AG09309 (cell line): ENCODE results near the gene EXTL1.

ENCODE experiments used
- DNase-seq: peaks from one replicate; pipeline ENCODE4 v3.0.0-alpha.2; 2010; ENCODE audit warnings: low read depth
- H3K4me3 ChIP-seq: 2 replicates; pipeline ENCODE4 v1.5.1; 2011; ENCODE audit warnings: mild to moderate bottlenecking, low read depth, low read length, moderate library complexity; ENCODE audit not compliant: control insufficient read depth
- CTCF ChIP-seq: IDR thresholded peaks from 2 replicates; pipeline ENCODE4 v1.5.1; 2011; ENCODE audit warnings: mild to moderate bottlenecking, low read depth, low read length, inconsistent platforms; ENCODE audit not compliant: insufficient read depth, control insufficient read depth; ENCODE audit errors: missing control alignments

Gene EXTL1

GRCh38 chr1:26041401-26041800 is 19.8 kb downstream of the EXTL1 start:
- no peak for DNase-seq
- no peak overlapping the region for H3K4me3 ChIP-seq
- no peak for TF ChIP-seq CTCF

GRCh38 chr1:26041978-26042377 is 20.4 kb downstream of the EXTL1 start:
- no peak for TF ChIP-seq CTCF
- H3K4me3 ChIP-seq = no peak overlapping the region
- no peak for DNase-seq

GRCh38 chr1:26043765-26044164 is 22.2 kb downstream of the EXTL1 start:
- no peak overlapping the region for H3K4me3 ChIP-seq
- no peak for DNase-seq
- no peak for TF ChIP-seq CTCF

GRCh38 chr1:26044414-26044813 is 22.8 kb downstream of the EXTL1 start:
- no peak overlapping the region for H3K4me3 ChIP-seq
- no peak for TF ChIP-seq CTCF
- no peak for DNase-seq

- no peak for DNase-seq
- TF ChIP-seq CTCF = no peak
- no peak overlapping the region for H3K4me3 ChIP-seq
Observed at GRCh38 chr1:26044971-26045721, 23.6 kb downstream of the EXTL1 start.

GRCh38 chr1:26045722-26046245 is 24.2 kb downstream of the EXTL1 start, which contains the start of gene SLC30A2:
SLC30A2 (minus strand) TSS chr1:26046118; CDS start chr1:26045896, 222 bp downstream.
- DNase-seq = no peak
- no peak within 1 kb of the TSS for H3K4me3 ChIP-seq
- TF ChIP-seq CTCF = no peak
